Central memory CD4-positive, alpha-beta T cell (primary cell): Measurements from ENCODE around the gene FIS1.
"Not testable (repeated sequence)": the region's sequence is repeated elsewhere in the genome, so short reads cannot be mapped to it uniquely, and the experiment has no call there.

Experiments
- DNase-seq: peaks from one replicate; pipeline ENCODE4 v3.0.0; 2022

Gene FIS1

DNA sequence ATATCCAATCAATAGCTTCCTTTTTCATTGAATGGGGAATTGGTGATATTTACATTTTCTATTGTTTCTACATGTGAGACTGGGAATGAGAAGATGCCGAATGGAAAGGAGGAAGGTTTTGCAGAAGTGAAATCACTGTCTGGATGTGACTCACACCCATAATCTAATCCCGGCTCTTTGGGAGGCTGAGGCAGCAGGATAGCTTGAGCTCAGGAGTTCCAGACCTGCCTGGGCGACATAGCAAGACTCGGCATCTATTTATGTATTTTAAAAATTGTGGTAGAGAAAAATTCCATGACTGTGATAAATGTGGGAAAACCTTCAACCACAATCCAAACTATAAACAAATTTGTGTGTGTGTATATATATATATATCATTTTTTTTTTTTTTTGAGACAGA is 10.9 kb upstream of the FIS1 start:
- DNase-seq, result no peak

DNA sequence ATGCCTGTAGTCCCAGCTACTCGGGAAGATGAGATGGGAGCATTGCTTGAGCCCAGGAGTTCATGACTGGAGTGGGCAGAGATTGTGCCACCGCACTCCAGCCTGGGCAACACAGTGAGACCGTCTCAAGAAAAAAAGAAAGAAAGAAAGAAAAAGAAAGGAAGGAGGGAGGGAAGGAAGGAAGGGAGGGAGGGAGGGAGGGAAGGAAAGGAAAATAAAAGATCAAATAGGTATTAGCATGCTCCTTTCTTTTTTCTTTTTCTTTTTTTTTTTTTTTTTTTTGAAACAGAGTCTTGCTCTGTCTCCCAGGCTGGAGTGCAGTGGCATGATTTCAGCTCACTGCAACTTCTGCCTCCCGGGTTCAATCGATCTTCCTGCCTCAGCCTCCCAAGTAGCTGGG is 8.3 kb upstream of the FIS1 start:
- DNase-seq, result not testable (repeated sequence)

DNA sequence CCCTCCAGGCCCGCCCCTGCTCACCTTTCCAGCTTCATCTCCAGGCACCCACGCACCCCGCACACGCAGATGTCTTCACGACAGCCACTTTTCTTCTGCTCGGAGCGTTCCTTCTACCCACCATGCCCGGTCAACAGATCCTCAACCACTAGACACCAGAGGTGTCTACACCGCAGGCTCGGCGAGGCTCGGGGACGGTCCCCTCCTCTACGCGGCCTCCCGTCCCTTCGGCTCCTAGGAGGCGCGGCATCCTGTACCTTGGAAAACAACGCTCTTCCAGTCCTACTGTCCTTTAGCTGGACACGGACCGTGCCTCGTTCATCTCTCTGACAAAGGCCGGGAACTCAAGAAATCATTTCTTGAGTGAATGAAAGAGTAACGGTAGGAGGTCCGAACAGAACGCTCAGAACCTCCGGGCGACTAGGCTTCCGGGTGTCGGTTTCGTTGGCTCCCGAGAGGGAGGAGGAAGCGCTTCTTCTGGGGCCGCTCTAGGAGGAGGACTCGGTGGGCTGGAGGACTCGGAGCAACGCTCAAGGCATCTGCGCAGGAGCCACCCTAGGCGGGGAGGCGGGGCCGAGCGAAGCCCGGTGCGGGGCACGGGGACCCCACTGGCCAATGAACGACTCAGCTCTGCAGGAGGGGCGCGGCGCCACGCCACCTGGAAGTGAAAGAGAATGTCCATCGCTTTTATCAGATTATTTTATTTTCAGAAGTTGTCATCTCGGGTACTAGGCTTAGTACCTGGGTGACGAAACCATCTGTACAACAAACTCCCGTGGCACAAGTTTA is 7.2 kb upstream of the FIS1 start:
- peak; percentile 97 for DNase-seq

DNA sequence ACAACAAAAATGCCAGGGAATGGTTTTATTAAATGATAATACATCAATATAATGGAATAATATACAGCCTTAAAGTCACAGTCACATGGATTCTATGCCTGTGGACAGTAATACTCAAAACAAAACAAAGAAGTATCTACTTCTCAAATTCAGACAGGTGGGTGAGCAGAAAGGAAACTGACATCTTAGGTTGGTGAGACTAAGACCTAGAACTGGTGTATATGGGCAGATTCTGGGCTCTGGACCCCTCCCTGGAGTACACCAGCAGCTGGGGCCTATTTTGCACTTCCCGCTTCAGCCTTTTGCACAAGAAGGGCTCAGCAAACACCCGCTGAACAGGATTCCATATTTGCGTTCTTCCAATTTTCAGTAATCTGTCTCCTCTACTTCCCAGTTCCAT is 5.4 kb upstream of the FIS1 start:
- no peak for DNase-seq

DNA sequence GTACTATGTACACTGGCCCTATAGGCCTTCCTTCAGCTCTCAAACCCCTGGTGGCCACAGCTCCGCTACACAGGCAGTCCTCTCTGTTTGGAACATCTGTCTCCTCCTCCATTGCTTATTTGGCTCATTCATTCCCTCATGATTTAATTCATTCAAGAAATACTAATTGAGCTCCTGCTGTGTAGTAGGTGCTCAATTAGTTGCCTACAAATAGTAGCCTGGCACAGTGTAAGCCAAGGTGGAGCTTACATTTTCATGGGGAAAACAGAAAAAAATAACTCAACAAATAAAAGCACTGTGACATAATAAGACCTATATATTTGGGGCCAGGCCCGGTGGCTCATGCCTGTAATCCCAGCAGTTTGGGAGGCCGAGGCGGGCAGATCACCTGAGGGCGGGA is 3.4 kb upstream of the FIS1 start:
- DNase-seq, result no peak

DNA sequence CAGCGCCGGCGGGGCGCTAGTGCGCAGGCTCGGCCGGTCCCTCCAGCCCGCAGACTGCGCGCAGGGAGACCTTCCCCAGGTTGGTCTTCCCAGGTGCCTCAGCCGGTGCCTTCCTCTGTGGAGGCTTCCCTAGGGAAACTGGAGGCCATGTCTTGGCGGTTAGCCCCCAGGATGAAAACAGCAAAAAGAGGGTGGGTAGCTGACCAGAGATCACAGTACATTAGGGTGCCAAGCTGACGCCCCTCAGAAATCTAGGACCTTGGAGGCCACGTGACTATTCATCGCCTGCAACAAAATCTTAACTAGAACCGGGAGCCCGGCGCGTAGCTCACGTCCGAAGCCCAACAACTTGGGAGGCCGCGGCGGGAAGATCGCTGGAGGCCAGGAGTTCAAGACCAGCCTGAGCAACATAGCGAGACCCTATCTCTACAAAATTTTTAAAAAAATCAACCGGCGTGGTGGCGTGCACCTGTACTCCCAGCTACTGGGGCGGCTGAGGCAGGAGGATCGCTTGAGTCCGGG is 327 bp upstream of the FIS1 start:
- no peak for DNase-seq

DNA sequence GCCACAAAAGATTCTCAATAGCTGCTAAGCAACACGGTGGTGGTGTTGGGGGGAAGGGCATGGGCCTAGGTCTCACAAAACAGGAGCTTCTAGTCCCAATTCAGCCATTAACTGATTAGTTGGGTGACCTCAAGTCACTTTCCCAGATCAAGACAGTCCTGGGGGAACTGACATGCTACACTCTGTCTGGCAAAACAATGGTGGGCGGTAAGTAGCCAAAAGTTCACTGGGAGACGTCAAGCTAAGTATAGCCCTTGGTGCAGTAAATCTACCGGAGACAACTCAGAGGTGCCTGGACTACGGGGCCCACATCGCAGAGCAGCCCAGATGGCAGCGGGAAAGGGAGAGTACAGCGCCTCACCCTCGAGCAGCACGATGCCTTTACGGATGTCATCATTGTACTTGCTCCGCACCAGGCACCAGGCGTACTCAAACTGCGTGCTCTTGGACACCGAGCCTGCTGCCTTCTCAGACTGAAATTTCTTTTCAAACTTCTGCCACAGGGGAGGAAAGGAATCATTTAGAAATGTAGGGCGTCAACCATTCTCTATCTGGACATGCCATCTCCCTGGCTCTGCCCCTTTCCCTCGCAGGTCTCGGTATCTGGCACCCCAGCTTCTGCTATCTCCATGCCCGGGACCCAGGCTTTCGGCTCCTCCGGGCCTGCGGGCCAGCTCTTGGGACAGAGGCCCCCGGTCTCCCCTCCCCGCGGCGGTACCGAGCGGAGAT is 1.1 kb downstream of the FIS1 start:
- DNase-seq, result no peak

DNA sequence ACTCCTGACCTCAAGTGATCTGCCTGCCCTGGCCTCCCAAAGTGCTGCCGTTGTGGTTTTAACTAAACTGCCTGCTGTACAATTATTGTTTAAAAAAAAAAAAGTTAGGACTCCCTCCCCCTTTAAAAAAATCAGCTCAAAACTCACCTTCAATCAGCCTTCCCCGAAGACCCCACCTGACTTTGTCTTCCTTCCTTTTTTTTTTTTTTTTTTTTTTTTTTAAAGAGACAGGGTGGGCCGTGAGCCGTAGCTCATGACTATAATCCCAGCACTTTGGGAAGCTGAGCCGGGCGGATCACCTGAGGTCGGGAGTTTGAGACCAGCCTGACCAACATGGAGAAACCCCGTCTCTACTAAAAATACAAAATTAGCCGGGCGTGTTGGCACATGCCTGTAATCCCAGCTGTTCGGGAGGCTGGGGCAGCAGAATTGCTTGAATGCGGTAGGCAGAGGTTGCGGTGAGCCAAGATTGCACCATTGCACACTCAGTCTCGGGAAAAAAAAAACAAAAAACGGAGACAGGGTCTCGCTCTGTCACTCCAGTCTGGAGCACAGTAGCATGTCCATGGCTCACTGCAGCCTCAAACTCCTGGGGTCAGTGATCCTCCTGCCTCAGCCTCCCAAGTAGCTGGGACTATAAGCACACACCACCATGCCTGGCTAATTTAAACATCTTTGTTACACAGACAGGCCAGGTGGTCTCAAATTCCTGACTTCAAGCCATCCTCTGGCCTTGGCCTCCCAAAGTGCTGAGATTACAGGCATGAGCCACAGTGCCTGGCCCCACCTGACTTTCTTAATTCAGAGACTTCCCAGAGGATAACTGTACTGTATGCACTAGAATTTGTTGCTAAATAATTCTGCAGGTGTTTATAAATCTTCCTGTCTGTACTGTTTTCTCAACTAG is 3.2 kb downstream of the FIS1 start:
- DNase-seq, result no peak

DNA sequence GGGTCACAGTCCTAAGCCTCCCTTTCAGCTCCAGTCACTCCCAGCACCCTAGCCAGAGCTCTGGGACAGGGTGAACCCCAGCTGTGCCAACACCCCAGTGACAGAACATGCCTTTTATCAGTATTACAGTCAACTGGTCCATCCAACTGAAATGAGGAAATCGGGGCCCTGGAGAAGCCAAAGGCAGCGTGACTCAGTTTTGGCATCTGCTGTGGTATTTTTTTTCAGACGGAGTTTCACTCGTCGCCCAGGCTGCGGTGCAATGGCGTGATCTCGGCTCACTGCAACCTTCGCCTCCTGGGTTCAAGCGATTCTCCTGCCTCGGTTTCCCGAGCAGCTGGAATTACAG is 3.9 kb downstream of the FIS1 start:
- DNase-seq, result no peak

DNA sequence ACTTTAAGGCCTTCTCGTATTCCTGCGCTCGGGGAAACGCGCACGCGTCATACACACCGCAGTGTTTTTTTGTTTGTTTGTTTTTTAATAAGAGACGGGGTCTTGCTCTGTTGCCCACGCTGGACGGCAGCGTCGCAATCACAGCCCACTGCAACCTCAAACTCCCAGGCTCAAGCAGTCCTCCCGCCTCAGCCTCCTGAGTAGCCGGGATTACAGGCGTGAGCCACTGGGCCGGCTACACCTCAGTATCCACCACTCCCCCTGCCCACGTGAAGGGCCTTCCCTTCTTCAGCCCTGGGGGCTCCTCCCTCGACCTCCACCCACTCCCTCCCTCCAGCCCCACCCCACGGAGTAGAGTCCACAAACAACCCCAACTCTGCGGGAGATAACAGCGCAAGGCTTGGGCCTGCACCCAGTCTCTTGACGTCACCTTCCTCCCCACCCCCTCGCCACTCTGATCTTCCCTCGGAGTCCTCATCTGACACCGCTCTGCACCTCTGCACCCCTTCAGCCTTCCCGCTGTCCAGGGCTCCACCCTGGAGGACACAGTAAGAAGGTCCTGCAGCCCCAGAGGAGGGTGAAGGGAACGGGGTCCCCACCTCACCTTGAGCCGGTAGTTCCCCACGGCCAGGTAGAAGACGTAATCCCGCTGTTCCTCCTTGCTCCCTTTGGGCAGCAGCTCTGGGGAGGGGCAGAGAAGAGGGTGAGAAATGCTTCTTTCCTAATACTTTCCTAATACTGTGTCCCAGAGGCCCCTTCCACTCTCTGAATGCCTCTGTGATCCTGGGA is 4.5 kb downstream of the FIS1 start:
- no peak for DNase-seq

DNA sequence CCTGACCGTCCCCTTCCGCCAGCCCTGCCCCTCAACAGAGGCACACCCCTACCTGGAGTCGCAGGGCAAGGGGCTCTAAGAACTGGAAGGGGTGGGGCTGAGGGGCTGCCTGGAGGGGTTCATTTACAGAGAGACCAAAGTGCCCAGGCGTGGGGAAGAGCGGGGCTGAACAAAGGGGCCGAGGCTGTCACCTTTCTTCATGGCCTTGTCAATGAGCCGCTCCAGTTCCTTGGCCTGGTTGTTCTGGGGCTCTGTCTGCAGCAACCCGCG is 5.0 kb downstream of the FIS1 start:
- DNase-seq, result no peak

DNA sequence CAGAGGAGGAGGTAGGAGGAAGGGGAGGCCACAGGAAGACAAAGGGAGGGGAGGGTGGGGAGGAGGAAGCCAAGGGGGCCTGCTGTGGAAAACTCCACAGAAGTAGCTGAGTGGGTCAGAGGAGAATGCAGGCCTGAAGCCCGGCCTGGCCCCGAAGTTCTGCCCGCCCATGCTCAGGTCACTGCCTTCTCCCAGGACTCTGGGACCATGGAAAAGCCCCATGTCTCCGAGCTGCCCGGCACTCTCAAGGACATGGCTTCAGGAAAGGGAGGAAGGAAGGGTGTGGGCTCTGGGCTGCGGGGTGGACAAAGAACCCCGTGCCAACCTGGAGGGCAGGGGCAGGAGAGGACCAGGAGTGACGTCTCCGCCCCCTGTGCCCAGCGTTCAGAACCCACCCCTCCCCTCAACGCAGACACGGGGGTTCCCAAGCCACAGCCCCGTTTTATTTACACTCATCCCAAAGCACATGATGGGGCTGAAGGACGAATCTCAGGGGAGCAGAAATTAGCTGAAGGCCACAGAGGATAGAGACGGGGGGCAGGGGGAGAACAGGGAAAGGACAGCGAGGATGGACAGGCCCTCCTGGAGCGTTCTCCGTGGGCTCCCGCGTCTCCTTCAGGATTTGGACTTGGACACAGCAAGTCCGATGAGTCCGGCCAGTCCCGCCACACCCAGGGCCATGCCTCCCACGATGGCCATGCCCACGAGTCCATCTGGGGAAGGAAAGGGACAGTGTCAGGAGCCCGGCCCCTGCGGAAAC is 5.5 kb downstream of the FIS1 start:
- no peak for DNase-seq

DNA sequence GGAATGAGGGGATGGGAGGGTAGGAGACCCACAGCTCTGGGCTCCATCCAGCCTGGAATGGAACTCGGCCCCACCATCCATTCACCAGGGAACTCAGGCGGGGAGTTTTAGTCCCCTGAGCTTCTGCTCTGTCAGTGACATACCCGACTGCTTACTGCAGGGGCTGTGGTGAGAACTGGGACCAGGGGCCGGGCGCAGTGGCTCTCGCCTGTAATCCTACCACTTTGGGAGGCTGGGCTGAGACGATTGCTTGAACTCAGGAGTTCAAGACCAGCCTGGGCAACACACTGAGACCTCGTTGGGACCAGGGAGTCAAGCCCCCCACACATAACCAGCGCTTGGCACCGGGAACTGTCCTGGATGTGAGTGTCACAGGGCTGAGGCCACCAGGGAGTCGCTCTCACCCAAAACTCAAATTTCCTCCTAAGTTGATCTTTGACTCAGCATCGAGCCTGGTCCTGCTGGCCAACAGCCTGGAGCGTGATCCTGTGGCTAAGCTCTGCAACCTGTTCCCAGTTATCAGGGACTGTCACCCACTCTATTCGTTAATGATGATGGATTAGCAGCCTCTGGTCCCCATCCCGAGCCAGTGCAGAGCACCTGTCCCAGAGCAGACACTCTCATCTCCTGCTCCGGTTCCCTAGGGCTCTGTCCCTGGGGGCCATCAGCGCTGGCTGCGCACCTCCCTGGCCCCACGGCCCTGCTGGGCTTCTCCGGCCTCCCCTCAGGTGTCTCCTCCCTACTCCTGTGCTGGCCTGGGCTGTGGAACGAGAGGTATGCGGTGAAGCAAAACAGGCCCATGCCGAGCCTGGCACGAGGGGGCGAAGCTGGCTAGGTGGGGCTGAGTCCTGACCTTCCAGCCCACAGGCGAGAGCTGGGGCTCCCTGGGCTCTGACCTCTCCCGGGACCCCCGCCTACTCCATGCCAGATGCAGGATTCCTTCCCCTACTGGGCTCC is 6.4 kb downstream of the FIS1 start:
- DNase-seq, result no peak

DNA sequence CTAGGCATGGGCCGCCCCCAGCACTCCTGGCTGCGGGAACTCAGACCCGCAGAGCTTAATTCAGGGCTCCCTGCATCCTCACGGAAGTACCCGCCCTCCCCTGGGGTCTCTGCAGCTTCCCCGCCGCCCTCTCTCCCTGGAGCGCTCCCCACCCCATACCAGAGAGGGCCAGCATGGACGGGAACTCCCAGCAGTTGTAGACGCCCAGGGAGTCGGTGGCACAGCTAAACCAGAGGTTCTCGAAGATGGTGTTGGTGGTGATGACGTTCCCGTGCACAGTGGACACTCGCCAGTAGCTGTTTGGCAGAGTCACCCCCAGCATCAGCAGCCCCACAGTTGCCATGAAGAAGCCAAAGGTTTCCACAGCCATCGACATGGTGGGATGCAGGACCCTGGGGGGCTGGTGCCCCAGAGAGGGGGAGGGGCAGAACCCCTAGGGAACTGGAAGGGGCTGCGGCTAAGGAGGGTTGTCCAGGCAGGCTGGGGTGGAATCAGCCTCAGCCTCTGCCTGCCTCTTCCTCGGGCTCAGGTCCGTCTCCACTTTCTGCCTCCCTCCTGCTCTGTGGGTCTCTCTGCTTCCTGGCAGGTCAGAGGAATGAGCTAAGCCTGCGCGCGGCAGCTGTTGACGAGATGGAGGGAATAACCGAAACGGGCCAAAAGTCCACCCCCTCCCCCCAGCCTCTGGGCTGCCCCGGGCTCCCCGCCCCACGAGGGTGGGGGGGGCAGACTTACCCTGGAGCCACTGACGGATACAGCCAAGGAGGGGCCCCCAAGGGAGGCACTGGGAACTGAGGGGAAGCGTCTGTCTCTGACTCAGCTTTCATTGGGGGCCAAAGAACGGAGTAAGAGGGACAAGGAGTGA is 7.4 kb downstream of the FIS1 start, which contains the start of gene CLDN15:
Gene CLDN15 (minus strand): TSS at position 597 of the 862 bp plus-strand sequence. CDS start 221 bp downstream, at position 376.
- no peak for DNase-seq

DNA sequence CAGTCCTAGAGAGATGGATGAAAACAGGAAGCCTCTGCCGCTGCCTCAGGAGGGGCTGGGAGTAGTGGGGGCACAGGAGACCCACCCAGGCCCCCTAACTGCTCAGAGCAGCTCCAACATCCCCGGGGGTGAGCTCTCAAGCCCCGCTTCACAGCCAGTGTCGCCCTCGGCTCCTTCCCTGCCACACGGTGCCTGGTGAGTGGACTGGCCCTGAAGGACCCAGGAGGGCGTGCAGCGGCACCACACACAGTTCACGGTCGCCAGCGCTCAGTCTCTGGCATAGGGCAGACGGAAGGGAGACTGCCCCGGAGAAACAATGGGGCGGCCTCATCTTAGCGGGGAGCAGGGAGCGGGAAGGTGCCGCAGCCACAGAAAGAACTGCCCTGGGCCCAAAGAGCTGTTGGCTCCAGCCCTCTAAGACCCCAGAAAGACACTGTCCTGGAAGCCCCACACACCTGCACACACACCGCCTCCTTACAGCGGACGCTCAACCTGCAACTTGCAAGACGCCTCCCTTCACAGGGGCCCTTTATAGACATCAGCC is 8.5 kb downstream of the FIS1 start:
- DNase-seq, result no peak

DNA sequence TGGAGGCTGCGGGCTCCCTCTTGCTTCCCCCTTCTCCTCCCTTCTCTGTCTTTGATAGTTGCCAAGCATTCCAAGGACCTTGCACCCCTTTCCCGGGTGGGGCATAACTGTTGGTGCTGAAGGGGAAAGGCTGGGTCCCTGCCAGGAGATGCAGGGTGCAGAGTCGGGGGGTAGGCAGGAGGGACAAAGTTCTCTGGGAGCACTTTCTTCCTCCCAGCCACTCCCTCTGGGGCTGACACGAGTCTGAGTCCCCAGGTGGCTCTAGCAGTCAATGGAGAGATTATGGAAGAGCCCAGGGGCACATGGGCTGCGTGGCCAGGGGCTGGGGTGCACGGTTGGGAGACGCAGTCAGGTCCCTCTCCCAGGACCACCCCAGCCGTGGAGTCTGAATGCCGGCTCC is 9.4 kb downstream of the FIS1 start:
- DNase-seq, result no peak

DNA sequence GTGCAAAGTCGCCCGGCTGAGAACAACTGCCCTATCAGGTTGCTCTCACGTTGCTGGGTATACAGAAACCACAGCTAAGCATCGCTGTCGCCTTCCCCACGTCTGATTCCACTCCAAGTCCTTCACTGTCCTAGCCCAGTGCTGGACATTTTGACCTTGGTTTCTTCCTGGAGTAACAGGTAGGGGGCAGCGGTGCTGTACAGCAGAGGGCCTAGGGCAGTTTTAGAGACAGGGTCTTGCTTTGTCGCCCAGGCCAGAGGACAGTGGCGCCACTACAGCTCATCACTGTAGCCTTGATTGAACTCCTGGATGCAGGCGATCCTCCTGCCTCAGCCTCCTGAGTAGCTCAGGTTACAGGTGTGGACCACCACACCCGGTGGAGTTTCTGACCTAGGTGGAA is 9.8 kb downstream of the FIS1 start:
- no peak for DNase-seq

DNA sequence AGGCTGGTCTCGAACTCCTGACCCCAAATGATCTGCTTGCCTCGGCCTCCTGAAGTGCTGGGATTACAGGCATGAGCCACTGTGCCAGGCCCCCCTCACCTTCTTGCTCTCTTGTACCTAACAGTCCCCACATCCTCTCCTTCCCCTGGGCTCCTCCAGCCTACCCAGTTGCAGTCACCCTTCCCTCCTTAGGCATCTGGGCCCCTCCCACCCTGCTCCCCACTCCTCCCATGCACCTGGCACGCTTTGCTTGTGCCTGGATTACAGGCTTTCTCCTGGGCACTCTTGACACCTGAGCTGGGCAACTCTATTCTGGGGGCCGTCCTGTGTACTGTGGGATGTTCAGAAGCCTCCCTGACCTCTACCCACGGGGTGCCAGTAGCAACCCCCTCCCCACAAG is 10.2 kb downstream of the FIS1 start:
- DNase-seq, result no peak

DNA sequence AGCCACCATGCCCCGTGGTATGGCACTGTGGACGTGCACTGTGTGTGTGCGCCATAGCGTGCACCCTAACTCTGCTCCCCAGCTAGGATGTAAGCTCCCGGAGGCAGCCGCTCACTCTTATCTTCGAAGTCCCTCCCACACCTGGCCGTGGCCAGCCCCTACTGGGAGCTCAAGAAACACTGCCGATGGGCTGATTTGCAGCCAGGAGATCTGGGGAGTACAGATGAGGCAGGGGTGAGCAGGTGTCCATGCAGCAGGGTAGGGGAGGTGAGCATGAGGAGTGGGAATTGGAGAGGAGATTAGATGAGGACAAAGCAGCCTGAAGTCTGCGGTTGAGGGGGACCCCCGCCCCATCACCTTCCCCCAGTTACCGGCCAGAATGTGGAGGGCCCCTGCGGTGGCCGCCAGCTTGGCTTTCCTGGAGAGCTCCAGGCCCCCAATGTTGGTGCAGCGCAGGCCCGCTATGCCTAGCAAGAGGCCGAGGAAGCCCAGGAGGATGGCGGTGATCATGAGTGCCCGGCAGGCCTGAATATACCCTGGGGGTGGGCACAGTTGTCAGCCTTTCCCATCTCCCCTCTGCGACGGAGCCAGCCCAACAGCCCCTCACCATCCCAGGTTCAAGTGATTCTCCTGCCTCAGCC is 10.9 kb downstream of the FIS1 start:
- no peak for DNase-seq
